ENCODE measurements around the gene NIPSNAP2.
"Not testable (repeated sequence)": the region's sequence is repeated elsewhere in the genome, so short reads cannot be mapped to it uniquely, and the experiment has no call there.

NIPSNAP2 gene

DNA sequence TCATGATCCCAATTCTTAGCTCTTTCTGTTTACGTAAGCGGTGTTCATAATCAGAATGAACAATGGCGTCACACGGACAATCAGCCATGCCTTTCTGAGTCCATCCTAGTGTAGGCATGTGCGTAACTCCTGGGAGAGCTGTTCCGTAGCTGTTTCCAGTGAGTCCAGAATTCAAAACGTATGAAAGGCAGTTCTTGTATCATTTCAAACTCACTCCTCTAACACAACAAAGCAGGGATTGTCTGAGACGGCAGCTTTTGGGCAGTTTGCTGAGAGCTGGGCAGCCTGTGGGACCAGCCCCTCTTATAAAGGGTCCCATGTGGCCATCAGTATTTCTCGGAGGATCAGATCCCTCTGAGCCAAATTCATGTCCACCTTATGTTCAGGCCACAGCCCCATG, 43.5 kb downstream of the NIPSNAP2 start:
- TF ChIP-seq ZNF274 (IDR thresholded peaks at IDR 0.05; ENCODE audit: low read depth, low read length): no peak
- H3K4me3 ChIP-seq (ENCODE audit: low read length): no peak overlapping the region

GRCh38 chr7:56009695-56010094, 45.3 kb downstream of the NIPSNAP2 start:
- TF ChIP-seq ZNF274 (IDR thresholded peaks at IDR 0.05; ENCODE audit: low read depth, low read length): no peak
- no peak overlapping the region for H3K4me3 ChIP-seq (ENCODE audit: low read length)

GRCh38 chr7:56017015-56017414, 52.6 kb downstream of the NIPSNAP2 start:
- H3K4me3 ChIP-seq (ENCODE audit: low read length): not testable (repeated sequence)

DNA sequence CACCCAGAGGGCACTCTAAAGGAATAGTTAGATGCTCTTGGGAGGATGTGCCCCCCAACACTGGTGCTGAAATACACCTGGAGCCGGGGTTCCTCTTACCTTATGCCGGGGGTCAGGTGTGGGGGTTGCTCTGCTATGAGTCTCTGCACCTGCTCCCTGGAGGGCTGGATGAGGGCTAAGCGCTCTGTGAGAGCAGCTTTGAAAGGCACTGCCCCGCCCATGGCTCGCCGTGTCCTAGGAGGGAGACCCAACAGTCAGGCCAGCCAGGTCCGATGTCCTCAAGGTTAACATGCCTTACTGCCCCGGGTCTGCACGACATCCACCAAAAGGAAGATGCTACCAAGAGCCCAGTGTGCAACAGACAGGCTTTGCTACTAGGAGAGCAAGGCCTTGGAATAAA, 55.1 kb downstream of the NIPSNAP2 start:
- no peak overlapping the region for H3K4me3 ChIP-seq (ENCODE audit: low read length)
- TF ChIP-seq ZNF274 (IDR thresholded peaks at IDR 0.05; ENCODE audit: low read depth, low read length): no peak

GRCh38 chr7:56023500-56023899, 59.1 kb downstream of the NIPSNAP2 start:
- TF ChIP-seq ZNF274 (IDR thresholded peaks at IDR 0.05; ENCODE audit: low read depth, low read length): no peak
- H3K4me3 ChIP-seq (ENCODE audit: low read length): no peak overlapping the region

DNA sequence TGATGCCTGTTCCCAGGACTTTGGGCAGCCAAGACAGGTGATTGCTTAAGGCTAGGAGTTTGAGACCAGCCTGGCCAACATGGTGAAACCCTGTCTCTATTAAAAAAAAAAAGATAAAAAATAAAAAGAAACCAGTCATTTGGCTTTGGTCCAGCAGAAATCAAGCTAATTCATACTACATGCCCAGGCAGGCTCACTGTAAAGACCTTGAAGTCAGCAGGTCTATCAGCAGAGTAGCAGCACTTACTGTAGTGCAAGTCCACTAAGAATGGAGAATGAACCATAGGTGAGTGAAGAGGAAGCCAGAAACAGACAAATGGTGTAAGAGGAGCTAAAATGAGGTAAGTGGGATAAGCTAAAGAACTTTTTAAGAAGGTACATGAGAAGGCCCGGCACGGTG, 62.2 kb downstream of the NIPSNAP2 start:
- TF ChIP-seq ZNF274 (IDR thresholded peaks at IDR 0.05; ENCODE audit: low read depth, low read length): no peak
- H3K4me3 ChIP-seq (ENCODE audit: low read length): no peak overlapping the region

DNA sequence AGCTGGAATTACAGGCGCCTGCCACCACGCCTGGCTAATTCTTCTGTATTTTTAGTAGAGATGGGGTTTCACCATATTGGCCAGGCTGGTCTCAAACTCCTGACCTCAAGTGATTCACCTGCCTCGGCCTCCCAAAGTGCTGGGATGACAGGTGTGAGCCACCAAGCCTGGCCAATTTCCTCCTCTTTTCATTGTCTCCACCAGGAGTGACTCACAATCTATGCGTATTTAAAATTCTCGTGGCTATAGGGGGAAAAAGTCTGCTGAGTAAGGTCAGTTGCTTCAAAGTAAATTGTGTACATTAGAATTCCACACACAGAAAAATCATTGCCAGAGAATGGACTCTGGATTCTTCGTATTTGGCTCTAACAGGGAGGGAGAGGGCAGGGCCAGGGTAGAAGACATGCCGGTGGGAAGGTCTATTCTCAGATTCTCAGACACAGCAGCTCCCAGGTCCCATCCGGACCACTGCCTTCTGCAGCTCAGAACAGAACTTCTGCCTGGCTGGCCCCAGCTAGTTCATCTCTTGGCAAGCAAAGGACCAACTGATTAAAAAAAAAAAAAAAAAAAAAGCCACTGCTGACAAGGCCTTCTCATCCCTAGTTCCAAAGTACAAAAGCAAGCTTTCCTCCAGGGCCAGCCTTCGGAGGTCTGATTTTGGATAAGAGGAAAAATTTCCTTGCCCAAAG, 64.7 kb downstream of the NIPSNAP2 start:
- TF ChIP-seq ZNF274 (IDR thresholded peaks at IDR 0.05; ENCODE audit: low read depth, low read length): no peak
- H3K4me3 ChIP-seq (ENCODE audit: low read length): no peak overlapping the region

DNA sequence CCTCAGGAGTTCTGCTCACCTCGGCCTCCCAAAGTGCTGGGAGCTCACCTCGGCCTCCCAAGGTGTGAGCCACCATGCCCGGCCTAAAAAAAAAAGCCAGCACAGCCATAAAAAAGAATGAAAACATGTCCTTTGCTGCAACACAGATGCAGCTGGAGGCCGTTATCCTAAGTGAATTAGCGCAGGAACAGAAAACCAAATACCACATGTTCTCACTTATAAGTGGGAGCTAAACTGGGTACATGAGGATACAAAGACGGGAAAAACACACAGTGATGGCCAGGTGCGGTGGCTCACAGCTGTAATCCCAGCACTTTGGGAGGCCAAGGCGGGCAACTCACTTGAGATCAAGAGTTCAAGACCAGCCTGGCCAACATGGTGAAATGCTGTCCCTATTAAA, 66.0 kb downstream of the NIPSNAP2 start:
- no peak for TF ChIP-seq ZNF274 (IDR thresholded peaks at IDR 0.05; ENCODE audit: low read depth, low read length)
- H3K4me3 ChIP-seq (ENCODE audit: low read length): no peak overlapping the region

DNA sequence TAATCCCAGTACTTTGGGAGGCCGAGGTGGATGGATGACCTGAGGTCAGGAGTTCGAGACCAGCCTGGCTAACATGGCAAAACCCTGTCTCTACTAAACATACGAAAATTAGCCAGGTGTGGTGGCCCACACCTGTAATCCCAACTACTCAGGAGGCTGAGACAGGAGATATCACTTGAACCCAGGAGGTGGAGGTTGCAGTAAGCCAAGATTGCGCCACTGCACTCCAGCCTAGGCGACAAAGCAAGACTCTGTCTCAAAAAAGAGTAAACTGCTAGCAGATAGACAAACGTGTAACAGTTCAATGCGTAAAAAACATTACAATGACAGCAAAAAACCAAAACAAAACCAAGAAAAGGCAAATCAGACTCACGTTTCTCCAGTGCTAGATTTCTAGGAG, 67.2 kb downstream of the NIPSNAP2 start:
- H3K4me3 ChIP-seq (ENCODE audit: low read length): not testable (repeated sequence)

- H3K4me3 ChIP-seq (ENCODE audit: low read length): not testable (repeated sequence)
These were observed 68.2 kb downstream of the NIPSNAP2 start for GRCh38 chr7:56032578-56032977.

- H3K4me3 ChIP-seq (ENCODE audit: low read length): peak overlapping the region; percentile 84
- no peak for TF ChIP-seq ZNF274 (IDR thresholded peaks at IDR 0.05; ENCODE audit: low read depth, low read length)
These were observed 69.5 kb downstream of the NIPSNAP2 start for GRCh38 chr7:56033671-56034432.

GRCh38 chr7:56040730-56041129, 76.3 kb downstream of the NIPSNAP2 start:
- TF ChIP-seq ZNF274 (IDR thresholded peaks at IDR 0.05; ENCODE audit: low read depth, low read length): no peak

GRCh38 chr7:56045758-56046157, 81.4 kb downstream of the NIPSNAP2 start:
- not testable (repeated sequence) for H3K4me3 ChIP-seq (ENCODE audit: low read length)

More at GRCh38 chr7:56040730-56041129, 76.3 kb downstream of the NIPSNAP2 start:
- H3K4me3 ChIP-seq (ENCODE audit: low read length): no peak overlapping the region

GRCh38 chr7:56046721-56047445, 82.5 kb downstream of the NIPSNAP2 start:
- TF ChIP-seq ZNF274 (IDR thresholded peaks at IDR 0.05; ENCODE audit: low read depth, low read length): no peak
- H3K4me3 ChIP-seq (ENCODE audit: low read length): no peak overlapping the region

DNA sequence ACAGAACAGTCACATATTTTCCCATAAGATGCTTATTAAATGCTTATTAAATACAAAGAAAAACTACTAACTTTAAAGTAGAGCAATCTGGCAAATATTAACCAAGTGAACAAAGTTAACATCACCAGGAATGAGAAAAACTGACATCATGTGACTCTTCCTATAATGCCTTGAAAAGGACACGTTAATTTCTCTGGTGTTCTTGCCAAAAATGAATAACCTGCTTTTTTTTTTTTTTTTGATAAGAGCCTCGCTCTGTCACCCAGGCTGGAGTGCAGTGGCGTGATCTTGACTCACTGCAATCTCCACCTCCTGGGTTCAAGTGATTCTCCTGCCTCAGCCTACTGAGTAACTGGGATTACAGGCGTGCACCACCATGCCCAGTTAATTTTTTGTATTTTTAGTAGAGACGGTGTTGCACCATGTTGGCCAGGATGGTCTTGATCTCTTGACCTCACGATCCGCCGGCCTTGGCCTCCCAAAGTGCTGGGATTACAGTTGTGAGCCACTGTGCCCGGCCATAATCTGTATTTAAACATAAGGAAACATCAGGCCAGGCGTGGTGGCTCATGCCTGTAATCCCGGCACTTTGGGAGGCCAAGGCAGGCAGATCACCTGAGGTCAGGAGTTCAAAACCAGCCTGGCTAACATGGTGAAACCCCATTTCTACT, 83.2 kb downstream of the NIPSNAP2 start:
- not testable (repeated sequence) for H3K4me3 ChIP-seq (ENCODE audit: low read length)

Data from GM08714 (cell line).